Skeletal muscle tissue (tissue), 4 donors: ENCODE results near the gene MEN1. TPM values are rescaled to one million over a fixed set of nuclear protein-coding genes. Genes with fewer than 3 reads are reported as not detected.
A peak's percentile ranks its signal among the peaks of the same experiment; 100 is the strongest.

Source experiments
- H3K27ac ChIP-seq: one replicate; pipeline ENCODE4 v1.7.0; 2013; ENCODE audit warnings: mild to moderate bottlenecking, low read depth, low read length, inconsistent platforms
- H3K27me3 ChIP-seq, 3 donors: one replicate each; pipeline ENCODE4 v1.7.0; 2013; ENCODE audit warnings: low read length in 3 of 3; ENCODE audit not compliant: control insufficient read depth in 3 of 3, insufficient read depth in 3 of 3
- H3K36me3 ChIP-seq, 3 donors: one replicate each; pipeline ENCODE4 v1.7.0; 2013; ENCODE audit warnings: low read length in 3 of 3; ENCODE audit not compliant: control insufficient read depth in 3 of 3, insufficient read depth in 3 of 3
- H3K4me1 ChIP-seq, 3 donors: one replicate each; pipeline ENCODE4 v1.7.0; 2013; ENCODE audit warnings: low read length in 3 of 3, mild to moderate bottlenecking in 3 of 3; ENCODE audit not compliant: control insufficient read depth in 3 of 3, insufficient read depth in 3 of 3
- H3K4me3 ChIP-seq, 3 donors: one replicate each; pipeline ENCODE4 v1.7.0; 2013; ENCODE audit warnings: low read length in 3 of 3
- H3K9ac ChIP-seq, 3 donors: one replicate each; pipeline ENCODE4 v1.7.0; 2013; ENCODE audit warnings: low read length in 3 of 3, mild to moderate bottlenecking in 3 of 3, moderate library complexity in 2 of 3, low read depth in 1 of 3
- H3K9me3 ChIP-seq, 3 donors: one replicate each; pipeline ENCODE4 v1.7.0; 2013; ENCODE audit warnings: low read length in 3 of 3; ENCODE audit not compliant: control insufficient read depth in 3 of 3
- total RNA-seq: library from RNA; depleted of rRNA; stranded (reverse); fragments of >200 nt; gene quantifications from one replicate; pipeline ENCODE4 v1.2.3, GENCODE V29; 2014
- donor health status: Osteomylitis.

Gene MEN1
- total RNA-seq, 1 donor from 2014 or later, result 7.3 TPM

GRCh38 chr11:64763526-64764039 is 46.8 kb downstream of the MEN1 start:
- H3K27ac ChIP-seq, result peak overlapping the region; percentile 98
- H3K27me3 ChIP-seq, result no peaks in the 10 kb centered on the region
- H3K4me1 ChIP-seq, result peaks cover 60 to 89% (median 80%) of the 10 kb centered on the region in 3 donors
- H3K9ac ChIP-seq, result peak overlapping the region; percentile 64 to 100 (median 82)
- H3K9me3 ChIP-seq, result no peaks in the 10 kb centered on the region
- peaks cover 42 to 46% (median 46%) of the 10 kb centered on the region in 3 donors for H3K36me3 ChIP-seq
- peak overlapping the region; percentile 46 to 56 (median 51) for H3K4me3 ChIP-seq

- Histone ChIP-seq H3K36me3 (peaks cover 42 to 46% (median 45%) of the 10 kb centered on the region in 3 donors), H3K9me3 (no peaks in the 10 kb centered on the region), H3K4me1 (peaks cover 61 to 89% (median 83%) of the 10 kb centered on the region in 3 donors), H3K4me3 (peak overlapping the region; percentile 58 to 71 (median 61)), H3K9ac (peak overlapping the region; percentile 64 to 100 (median 82)), H3K27me3 (no peaks in the 10 kb centered on the region), H3K27ac (peak overlapping the region; percentile 98)
These were observed 47.5 kb downstream of the MEN1 start for GRCh38 chr11:64762674-64763525.

GRCh38 chr11:64762277-64762673 is 48.1 kb downstream of the MEN1 start:
- Histone ChIP-seq H3K9ac (peak overlapping the region; percentile 60 to 100 (median 75)), H3K4me1 (peaks cover 61 to 89% (median 83%) of the 10 kb centered on the region in 3 donors), H3K27me3 (no peaks in the 10 kb centered on the region), H3K9me3 (no peaks in the 10 kb centered on the region), H3K27ac (peak overlapping the region; percentile 98), H3K4me3 (peak overlapping the region; percentile 58 to 71 (median 61)), H3K36me3 (peaks cover 42 to 46% (median 45%) of the 10 kb centered on the region in 3 donors)

GRCh38 chr11:64760759-64761420 is 49.5 kb downstream of the MEN1 start:
- H3K9ac ChIP-seq, result peak overlapping the region; percentile 51 to 100 (median 87)
- H3K27me3 ChIP-seq, result no peaks in the 10 kb centered on the region
- peak overlapping the region; percentile 98 for H3K27ac ChIP-seq
- peaks cover 38 to 44% (median 43%) of the 10 kb centered on the region in 3 donors for H3K36me3 ChIP-seq
- peak overlapping the region; percentile 61 to 95 (median 64) for H3K4me3 ChIP-seq
- no peaks in the 10 kb centered on the region for H3K9me3 ChIP-seq
- peaks cover 70 to 96% (median 90%) of the 10 kb centered on the region in 3 donors for H3K4me1 ChIP-seq

GRCh38 chr11:64759722-64760719 is 50.3 kb downstream of the MEN1 start, which contains the start of gene PYGM:
PYGM (minus strand) TSS chr11:64759974; CDS start chr11:64759898, 76 bp downstream.
- Histone ChIP-seq H3K36me3 (peaks cover 40 to 47% (median 46%) of the 10 kb centered on the region in 3 donors), H3K4me1 (peaks cover 76 to 99% (median 94%) of the 10 kb centered on the region in 3 donors), H3K4me3 (peak within 1 kb of the TSS; percentile 86 to 96 (median 95)), H3K9ac (peak within 1 kb of the TSS; percentile 93 to 100 (median 99)), H3K9me3 (no peaks in the 10 kb centered on the region), H3K27me3 (no peaks in the 10 kb centered on the region), H3K27ac (peak within 1 kb of the TSS; percentile 98)

- peaks cover 74 to 98% (median 93%) of the 10 kb centered on the region in 3 donors for H3K4me1 ChIP-seq
- peak overlapping the region; percentile 93 to 100 (median 99) for H3K9ac ChIP-seq
- no peaks in the 10 kb centered on the region for H3K27me3 ChIP-seq
- no peaks in the 10 kb centered on the region for H3K9me3 ChIP-seq
- H3K36me3 ChIP-seq, result peaks cover 40 to 47% (median 45%) of the 10 kb centered on the region in 3 donors
- H3K27ac ChIP-seq, result peak overlapping the region; percentile 98
- H3K4me3 ChIP-seq, result peak overlapping the region; percentile 86 to 96 (median 95)
These were observed 51.1 kb downstream of the MEN1 start for GRCh38 chr11:64759131-64759721.

- H3K4me1 ChIP-seq, result peaks cover 72 to 97% (median 91%) of the 10 kb centered on the region in 3 donors
These were observed 51.8 kb downstream of the MEN1 start for GRCh38 chr11:64758330-64759079.

GRCh38 chr11:64757549-64758329 is 52.6 kb downstream of the MEN1 start:
- H3K9ac ChIP-seq, result peak overlapping the region; percentile 92 to 100 (median 93)
- H3K4me1 ChIP-seq, result peaks cover 68 to 96% (median 91%) of the 10 kb centered on the region in 3 donors
- peak overlapping the region; percentile 86 to 96 (median 95) for H3K4me3 ChIP-seq
- H3K27ac ChIP-seq, result peak overlapping the region; percentile 98
- H3K27me3 ChIP-seq, result no peaks in the 10 kb centered on the region
- H3K36me3 ChIP-seq, result peaks cover 43 to 56% (median 48%) of the 10 kb centered on the region in 3 donors
- no peaks in the 10 kb centered on the region for H3K9me3 ChIP-seq

More at GRCh38 chr11:64758330-64759079, 51.8 kb downstream of the MEN1 start:
- peak overlapping the region; percentile 98 for H3K27ac ChIP-seq
- H3K27me3 ChIP-seq, result no peaks in the 10 kb centered on the region
- H3K9ac ChIP-seq, result peak overlapping the region; percentile 92 to 100 (median 93)
- peaks cover 36 to 50% (median 43%) of the 10 kb centered on the region in 3 donors for H3K36me3 ChIP-seq
- H3K4me3 ChIP-seq, result peak overlapping the region; percentile 86 to 96 (median 95)
- no peaks in the 10 kb centered on the region for H3K9me3 ChIP-seq
